DMS53 (cell line): ENCODE measurements around the gene ASB14.
"Not testable (repeated sequence)": the region's sequence is repeated elsewhere in the genome, so short reads cannot be mapped to it uniquely, and the experiment has no call there.

Experiments used
- DNase-seq: peaks from one replicate; lab custom pipeline; 2025; lab: John Stamatoyannopoulos, UW

The ASB14 gene

DNA sequence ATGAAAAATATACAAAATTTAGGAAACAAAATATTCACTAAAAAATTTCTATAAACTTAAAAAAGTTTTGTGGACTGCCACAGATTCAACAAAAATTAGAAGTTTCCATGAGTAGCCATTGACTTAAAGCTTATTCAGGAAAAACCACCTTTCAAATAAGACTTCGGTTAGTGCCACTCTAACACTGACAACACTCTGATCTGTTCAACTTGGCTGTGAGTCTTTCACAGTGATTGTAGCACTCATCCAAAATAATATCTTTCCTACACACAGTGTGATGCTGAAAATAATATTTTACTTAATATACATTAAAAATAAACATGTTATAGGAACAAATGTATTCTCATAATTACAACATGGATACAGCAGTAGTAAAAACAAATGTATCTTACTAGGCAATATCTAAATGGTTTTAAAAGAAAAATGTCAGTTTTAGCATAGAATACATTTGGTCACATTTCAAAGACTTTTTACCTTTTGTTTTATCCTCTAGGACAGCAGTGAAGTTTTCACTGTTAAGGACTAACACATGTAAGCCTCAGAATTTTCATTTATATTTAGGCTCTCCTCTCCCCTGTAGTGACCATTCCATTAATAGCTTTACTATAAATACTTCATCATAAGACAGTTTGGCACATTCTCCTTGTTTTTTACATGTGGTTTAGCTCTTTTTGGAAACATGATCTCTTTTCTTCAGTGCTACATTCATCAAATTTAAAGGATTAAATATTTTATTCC, at the start of gene ASB14:
Gene ASB14 (minus strand): TSS at position 527 of the 738 bp plus-strand sequence. CDS start 652 bp downstream, outside the sequence.
- DNase-seq: no peak

DNA sequence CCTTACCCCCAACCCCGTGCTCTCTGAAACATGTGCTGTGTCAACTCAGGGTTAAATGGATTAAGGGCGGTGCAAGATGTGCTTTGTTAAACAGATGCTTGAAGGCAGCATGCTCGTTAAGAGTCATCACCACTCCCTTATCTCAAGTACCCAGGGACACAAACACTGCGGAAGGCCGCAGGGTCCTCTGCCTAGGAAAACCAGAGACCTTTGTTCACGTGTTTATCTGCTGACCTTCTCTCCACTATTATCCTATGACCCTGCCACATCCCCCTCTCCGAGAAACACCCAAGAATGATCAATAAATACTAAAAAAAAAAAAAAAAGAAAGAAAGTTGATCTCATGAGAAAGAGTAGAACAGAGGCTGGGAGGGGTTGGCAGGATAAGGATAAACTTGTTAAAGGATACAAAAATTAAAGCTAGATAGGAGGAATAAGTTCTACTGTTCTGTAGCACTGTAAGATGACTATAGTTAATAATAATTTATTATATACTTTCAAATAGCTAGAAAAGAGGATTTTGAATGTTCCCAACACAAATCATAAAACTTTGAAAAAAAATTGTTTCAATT, 46.7 kb upstream of the ASB14 start:
- DNase-seq: not testable (repeated sequence)

DNA sequence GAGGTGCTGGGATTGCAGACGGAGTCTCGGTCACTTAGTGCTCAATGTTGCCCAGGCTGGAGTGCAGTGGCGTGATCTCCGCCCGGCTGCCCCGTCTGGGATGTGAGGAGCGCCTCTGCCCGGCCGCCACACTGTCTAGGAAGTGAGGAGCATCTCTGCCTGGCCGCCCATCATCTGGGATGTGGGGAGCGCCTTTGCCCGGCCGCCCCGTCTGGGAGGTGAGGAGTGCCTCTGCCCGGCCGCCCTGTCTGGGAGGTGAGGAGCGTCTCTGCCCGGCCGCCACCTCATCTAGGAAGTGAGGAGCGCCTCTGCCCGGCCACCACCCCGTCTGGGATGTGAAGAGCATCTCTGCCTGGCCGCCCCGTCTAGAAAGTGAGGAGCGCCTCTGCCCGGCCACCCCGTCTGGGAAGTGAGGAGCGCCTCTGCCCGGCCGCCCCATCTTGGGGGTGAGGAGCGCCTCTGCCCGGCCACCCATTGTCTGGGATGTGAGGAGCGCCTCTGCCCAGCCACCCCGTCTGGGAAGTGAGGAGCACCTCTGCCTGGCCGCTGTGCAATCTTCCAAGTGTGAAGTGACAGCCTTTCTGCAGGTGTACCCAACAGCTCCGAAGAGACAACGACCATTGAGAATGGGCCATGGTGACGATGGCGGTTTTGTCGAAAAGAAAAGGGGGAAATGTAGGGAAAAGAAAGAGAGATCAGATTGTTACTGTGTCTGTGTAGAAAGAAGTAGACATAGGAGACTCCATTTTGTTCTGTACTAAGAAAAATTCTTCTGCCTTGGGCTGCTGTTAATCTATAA, 46.0 kb upstream of the ASB14 start:
- DNase-seq: not testable (repeated sequence)

DNA sequence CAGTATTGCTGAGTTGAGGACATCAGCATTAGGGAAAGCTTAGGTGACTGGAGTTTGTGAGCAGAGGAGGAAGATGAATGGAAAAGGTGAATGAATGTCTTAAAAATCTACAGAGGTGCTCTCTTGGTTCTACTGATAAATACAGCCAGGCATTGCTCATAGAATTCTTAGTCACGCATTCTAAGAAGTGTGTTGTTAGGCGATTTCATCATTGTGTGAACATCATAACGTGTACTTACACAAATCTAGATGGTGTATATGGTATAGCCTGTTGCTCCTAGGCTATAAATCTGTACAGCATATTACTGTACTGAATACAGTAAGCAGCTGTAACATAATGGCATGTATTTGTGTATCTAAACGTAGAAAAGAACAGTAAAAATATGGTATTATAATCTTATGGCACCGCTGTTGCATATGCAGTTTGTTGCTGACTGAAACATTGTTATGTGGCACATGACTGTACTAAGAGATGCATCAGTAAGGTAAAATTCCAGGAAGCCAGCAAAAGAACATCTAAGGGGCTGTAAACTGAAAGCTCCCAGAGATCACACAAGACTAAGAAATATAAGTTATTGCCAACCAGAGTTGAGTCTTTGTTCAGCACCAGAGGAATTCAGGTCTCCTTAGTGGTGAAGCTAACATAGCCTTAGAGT, 42.9 kb upstream of the ASB14 start:
- no peak for DNase-seq

DNA sequence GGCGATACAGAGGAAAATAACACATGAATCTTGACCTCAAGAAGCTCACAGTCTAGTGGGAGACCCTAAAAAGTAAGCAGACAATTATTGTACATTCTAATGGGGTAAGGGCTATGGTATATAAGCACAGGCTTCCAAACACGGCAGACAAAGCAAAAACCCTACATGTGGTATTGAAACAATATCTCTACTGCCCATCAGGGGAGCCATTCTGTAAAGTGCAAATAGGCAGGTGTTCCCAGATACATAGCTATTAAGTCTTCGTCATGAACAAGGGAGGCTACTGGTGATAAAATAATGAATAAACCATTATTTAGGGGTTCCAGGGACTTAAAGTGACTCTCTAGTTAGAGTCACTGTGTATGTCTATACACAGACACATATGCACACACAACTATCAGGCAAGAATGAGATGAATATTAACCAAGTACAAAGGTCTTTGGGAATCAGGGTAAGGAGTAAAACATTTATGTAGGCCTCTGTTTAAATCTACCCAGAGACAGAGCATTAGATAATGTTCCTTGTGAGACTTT, 38.7 kb upstream of the ASB14 start:
- DNase-seq: peak; percentile 0

DNA sequence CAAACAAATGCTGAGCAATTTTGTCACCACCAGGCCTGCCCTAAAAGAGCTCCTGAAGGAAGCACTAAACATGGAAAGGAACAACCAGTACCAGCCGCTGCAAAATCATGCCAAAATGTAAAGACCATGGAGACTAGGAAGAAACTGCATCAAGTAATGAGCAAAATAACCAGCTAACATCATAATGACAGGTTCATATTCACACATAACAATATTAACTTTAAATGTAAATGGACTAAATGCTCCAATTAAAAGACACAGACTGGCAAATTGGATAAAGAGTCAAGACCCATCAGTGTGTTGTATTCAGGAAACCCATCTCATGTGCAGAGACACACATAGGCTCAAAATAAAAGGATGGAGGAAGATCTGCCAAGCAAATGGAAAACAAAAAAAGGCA, 34.0 kb upstream of the ASB14 start:
- DNase-seq: not testable (repeated sequence)

DNA sequence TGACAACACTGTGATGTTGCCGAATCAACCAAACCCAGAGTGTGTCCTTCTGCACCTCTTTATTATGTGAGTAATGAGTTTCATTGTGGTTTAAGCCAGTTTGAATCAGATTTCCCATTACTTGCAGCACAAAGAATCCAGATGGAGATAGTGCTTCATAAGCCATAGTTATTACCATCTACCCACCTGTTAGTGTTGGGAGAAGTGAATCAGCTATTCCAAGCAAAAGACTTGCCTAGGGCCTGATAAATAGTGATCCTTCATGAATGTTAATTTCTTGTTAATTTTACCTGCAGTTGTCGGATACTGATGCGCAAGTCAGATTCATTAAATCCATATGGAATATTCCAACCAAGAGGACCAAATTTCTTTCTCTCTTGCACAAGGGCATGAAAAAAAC, 21.7 kb upstream of the ASB14 start:
- DNase-seq: no peak

DNA sequence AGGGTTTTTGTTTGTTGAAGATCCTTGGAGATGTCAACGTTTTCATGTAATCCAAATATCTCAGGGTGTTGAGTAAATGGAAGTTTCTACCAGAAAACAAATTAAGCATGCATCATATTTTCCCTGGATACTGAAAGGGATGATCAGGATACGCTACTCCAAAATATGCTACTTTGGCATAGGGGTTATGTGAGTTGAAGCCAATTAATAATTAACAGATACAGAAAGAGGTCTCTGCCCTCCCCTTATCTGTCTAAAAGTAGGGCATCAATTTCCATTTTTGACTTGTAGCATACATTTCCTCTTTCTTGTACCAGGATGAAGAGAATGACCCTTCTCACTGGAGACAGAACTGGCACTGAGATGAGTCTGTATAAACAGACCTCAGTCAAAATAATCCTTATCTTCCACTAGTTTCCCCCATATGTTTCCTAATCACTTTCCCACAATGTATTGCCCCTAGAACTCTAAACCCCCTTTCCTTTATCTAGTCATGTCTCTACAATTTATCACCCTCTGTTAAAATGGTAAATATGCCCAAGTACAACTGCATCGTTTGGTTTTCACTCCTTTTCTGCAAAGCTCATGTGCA, 17.4 kb upstream of the ASB14 start:
- DNase-seq: no peak

DNA sequence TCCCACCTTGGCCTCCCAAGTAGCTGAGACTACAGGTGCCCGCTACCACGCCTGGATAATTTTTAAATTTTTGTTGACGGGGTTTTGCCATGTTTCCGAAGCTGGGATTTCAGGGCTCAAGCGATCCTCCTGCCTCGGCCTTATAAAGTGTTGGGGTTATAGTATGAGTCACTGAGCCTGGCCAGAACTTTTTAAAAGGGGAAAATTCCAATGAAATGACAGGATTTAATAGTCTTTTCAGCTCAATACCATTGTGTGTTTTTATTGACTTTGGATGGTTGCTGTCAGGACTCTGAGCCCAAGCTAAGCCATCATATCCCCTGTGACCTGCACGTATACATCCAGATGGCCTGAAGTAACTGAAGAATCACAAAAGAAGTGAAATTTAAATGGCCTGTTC, 11.0 kb upstream of the ASB14 start:
- DNase-seq: not testable (repeated sequence)

DNA sequence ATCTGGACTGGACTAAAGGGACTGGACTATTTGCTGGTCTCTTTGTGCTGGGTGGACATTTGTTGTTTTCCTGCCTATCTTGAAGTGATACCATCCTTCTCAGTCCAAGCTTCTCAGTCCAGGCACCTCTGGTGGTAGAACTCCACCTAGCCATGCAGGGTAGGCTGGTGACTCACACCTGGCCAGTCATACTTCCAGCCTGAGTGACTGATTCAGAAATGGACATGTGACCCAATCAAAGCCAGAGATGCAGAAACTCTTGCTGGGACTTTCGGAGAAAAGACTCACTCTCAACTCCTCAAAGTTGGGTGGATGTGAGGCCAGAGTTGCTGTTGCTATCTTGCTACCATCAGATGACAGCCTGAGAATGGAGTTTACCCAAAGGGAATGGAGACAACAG, 5.6 kb upstream of the ASB14 start:
- peak; percentile 39 for DNase-seq

DNA sequence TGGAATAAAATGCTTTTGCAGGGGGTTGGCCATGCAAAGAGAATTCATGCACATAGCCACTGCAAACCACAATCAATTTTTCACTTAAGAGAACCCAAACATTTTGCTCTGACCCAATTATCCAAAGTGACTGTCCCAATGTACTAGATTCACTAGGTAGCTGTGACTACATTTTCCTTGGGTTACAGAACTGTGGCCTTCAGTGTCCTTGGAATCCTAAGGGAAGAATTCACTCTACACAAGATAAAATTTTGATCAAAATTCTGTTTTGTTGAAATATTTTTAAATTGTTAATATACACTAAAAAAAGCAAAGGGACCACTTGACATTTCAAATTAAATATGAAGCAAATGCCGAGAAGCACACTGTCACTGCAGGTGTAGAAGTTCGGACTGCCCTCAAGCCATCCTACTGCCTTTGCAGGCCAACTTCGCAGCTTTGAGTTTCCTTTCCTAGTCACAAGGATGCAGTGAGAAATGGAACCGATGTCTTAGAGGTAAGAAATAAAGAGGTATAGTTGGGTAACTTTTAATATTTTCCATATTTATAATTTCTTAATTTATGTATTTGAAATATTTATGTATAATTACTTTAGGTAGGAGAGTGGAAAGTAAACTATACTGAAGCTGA, 527 bp upstream of the ASB14 start:
- no peak for DNase-seq

DNA sequence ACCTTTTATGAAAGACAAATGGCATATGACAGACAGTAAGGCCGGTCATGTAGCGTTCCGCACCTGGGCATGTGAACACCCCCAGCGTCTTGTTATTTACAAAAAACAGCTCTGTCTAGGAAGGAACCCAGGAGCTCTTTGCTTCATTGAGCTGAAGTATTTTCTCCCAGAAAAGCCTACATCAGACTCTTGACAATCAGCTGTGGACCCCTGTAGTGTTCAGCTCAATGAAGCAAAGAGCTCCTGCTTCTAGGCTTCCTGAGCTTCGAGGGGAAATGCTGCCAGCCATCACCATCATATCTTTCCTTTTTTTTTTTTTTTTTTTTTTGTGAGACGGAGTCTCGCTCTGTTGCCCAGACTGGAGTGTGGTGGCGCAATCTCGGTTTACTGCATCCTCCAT, 4.1 kb downstream of the ASB14 start:
- no peak for DNase-seq

DNA sequence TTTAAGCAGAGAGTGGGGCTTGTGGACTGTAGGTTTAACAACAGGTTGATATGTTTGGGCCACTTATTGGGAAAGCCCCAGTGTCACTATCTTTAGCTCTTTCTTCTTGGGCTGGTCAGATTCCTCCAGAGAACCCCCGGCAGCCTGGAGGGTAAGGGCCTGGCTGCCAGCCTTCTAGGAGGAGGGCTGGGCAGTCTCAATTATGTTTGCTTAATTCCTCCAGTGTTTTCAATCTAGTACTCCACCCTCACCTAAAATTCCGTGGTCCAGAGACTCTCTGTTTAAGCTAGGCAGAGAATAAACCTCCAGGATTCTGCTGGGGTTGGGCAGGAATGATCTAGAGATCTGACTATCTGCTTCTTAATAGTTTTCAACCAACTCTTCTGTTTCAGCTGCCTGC, 5.3 kb downstream of the ASB14 start:
- DNase-seq: no peak

DNA sequence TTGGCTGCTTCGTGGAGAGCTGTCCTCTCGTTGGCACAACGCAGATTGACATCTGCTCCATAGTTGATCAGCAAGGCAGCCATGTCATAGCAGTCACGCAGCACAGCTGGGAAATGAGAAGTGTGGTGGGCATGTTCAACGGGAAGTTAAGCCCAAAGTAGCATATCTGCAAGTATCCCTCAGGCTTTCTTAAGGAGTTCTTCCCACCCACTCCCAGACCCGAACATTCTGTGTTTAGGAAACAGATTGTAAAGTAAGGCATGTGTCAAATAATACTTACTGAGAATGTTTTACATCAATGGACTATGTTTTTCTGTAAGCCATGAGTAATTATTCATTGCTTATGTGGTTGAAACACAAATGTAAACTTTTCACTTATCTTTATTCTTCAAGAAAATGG, 9.2 kb downstream of the ASB14 start:
- no peak for DNase-seq

DNA sequence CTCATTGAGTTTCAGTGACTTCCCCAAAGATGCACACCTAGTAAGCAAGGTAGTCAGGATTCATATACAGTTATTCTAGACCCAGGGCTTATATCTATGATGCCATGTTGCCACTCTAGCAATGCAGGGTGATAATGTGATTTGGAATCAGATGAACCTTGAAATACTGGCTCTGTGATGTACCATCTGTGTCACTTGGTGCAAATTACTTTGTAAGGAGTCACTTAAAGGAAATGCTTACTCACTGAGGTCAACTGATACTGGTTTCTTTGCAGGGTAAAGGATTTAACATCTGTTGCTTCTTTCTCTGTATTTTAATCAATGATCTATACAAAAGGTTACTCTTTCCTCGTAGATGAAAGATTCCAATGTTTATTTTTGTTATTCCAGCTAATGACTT, 10.8 kb downstream of the ASB14 start:
- DNase-seq: no peak

DNA sequence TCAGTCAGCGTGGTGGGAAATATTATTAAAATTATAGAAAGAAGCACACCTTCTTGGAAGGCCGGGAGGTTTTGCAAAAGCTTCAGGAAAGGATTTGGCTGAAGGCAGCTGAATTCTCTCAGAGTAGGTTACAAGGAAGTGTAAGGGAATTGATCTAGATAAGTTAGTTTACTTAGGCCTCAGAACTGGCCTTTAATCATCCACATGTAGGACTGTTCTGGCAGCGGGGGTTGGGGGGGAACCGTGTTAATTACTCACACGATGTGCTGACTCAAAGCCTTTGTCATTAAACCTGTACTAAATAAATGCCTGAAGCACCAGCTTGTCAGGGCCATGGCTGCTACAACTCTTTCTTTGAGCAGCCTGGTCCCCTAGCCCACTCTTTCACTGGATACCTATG, 12.8 kb downstream of the ASB14 start:
- no peak for DNase-seq

DNA sequence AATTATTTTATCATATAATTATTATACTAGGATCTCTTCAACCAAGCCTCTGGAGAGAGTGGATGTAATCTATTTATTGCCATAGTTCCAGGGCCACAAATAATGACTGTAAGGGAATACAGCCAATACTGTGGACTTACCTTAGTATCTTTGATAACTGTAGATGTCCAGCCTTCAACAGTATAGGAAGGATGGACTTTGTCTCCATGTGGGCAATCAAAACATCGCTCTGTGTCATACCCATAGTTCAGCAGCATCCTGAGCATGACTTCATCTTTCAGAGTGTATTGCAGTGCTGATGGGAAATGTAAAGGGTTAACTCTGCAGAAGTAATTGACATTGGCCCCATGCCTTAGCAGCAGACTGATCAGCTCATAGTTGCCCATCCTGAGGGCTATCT, 14.2 kb downstream of the ASB14 start:
- no peak for DNase-seq

DNA sequence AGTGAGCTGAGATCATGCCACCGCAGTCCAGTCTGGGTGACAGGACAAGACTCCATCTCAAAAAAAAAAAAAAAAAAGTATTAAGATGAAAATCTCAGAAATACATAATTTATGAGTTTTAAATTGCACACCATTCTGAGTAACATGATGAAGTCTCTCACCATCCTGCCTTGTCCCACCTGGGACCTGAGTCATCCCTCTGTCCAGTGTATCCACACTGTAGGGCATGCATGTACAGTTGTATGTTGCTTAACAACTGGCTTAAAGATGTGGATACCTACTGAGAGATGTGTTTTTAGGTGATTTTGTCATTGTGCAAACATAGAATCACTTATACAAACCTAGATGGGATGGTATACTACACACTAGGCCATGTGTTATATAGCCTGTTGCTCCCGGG, 17.1 kb downstream of the ASB14 start:
- no peak for DNase-seq

DNA sequence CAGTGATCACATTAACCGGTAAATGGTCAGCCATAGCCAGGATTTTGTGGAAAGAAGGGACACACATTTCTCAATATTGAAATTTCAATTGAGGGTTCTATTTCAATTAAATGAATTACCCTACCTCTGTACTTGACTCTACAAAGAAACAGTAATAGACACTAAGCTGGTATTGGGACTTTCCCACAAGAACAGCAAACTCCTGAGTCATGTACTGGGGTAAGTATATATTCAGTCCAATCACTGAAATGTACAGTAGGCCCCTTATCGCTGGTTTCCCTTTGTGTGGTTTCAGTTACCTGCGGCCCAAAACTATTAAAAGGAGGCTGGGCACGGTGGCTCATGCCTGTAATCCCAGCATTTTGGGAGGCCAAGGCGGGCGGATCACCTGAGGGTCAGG, 17.6 kb downstream of the ASB14 start:
- no peak for DNase-seq

DNA sequence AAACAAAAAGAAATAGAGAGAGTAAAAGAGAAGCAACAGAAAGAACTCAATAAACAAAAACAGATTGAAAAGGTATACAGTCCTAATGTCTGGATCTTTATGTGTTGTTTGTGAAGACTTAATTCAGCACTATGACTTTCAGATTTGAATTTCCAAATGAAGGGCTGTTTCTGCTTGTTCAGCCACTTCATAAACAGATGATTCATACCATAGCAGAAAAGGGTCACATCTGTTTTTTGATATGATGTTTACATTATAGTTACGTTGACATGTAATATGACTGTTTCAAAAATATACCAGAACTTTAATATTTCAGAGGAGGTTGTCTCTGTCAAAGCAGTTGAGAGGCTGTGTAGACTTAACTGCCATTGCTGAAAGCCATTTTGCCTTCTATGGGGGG, 24.1 kb downstream of the ASB14 start:
- no peak for DNase-seq

DNA sequence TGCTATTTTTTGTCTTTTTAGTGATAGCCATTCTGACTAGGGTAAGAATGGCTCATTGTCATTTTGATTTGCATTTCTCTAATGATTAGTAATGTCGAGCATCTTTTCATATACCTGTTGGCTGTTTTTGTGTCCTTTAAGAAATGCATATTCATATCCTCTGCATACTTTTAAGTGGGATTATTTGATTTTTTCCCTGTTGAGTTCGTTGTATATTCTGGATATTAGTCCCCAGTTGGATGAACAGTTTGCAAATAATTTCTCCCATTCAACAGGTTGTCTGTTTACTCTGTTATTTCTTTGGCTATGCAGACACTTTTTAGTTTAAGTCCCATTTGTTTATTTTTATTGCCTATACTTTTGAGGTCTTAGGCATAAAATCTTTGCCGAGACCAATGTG, 30.6 kb downstream of the ASB14 start:
- DNase-seq: no peak

DNA sequence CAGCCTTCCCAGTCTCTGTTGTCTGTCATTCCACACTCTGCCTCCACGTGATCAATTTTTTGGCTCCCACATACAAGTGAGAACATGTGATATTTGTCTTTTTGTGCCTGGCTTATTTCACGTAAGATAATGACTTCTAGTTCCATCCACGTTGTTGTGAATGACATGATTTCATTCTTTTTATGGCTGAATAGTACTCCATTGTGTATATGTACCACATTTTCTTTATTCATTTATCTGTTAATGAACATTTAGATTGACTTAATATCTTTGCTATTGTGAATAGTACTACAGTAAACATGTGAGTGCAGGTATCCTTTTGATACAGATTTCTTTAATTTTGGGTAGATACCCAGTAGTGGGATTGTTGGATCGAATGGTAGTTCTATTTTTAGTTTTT, 31.4 kb downstream of the ASB14 start:
- no peak for DNase-seq
